ENCODE results near the gene MGME1. TPM values are rescaled to one million over a fixed set of nuclear protein-coding genes. Genes with fewer than 3 reads are reported as not detected.

Gene MGME1
- total and polyA plus RNA-seq, 9 of the 15 experiments (the other 6 are each of a cell fraction or from before 2014, with no cell fraction given): 13.4 to 45.1 (median 30.6) TPM

DNA sequence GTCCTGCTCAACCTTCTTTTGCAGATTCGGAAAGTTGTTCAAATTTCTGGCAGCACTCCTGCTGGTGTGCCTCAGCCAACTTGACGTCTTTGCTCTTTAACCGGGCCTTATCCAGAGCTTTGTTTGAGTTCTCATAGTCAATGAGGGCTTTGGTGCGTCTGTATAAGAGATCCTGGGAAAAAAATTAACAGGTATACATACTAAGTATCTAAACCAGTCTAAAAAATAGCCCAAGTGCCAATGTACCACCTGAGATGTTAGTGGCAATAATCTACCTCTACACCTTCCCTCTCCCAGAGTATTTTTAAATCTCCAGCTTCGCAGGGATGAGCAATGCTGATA lies 21.4 kb upstream of the MGME1 start:
- Histone ChIP-seq H3K79me2 (ENCODE audit: control insufficient read depth, insufficient read depth, low read length) (peaks cover 13% of the 10 kb centered on the region; the same call in 2 of the 3 replicates), H3K9me1 (ENCODE audit: control insufficient read depth, insufficient read depth, low read length) (no peaks in the 10 kb centered on the region), H3K4me3 (no peak overlapping the region), H3K4me1 (replicated peaks in 1 of 2; ENCODE audit: control insufficient read depth in 2 of 2, insufficient read depth in 2 of 2, low read length in 2 of 2) (no peaks in the 10 kb centered on the region), H3K9ac (ENCODE audit: insufficient read depth in 1 of 2, low read depth in 2 of 2, low read length in 2 of 2) (no peak overlapping the region), H4K20me1 (replicated peaks; ENCODE audit: control insufficient read depth, insufficient read depth, low read length) (no peaks in the 10 kb centered on the region), H3K9me3 (replicated peaks; ENCODE audit: control insufficient read depth, insufficient read depth, low read depth, low read length) (no peaks in the 10 kb centered on the region), H3K27me3 (ENCODE audit: control insufficient read depth in 2 of 2, insufficient read depth in 2 of 2, low read length in 2 of 2) (no peaks in the 10 kb centered on the region), H3K36me3 (ENCODE audit: control insufficient read depth, insufficient read depth, low read length) (peaks cover 98% of the 10 kb centered on the region), H3K27ac (ENCODE audit: extremely low read depth, low read depth, low read length) (no peak overlapping the region), H3K4me2 (ENCODE audit: insufficient read depth, low read length) (no peak overlapping the region), H2AFZ (ENCODE audit: low read depth, low read length) (no peak overlapping the region)
- no TSS peak for BruUV-seq (replicated peaks)
- WGBS (ENCODE audit: insufficient coverage, low coverage, missing lambda C conversion rate): 97% methylated on average over 5 of the region's 5 CpGs
- intact Hi-C loops (cut with micrococcal nuclease): no loop called here
- DNase-seq (ENCODE audit: extremely low read depth in 1 of 4, low spot score in 3 of 4) (no peak), FAIRE-seq (no peak), ATAC-seq (no peak)
- TF ChIP-seq PHB (CRISPR knock-in tag; IDR thresholded peaks at IDR 0.05) (no peak), CREBBP (IDR thresholded peaks at IDR 0.05; ENCODE audit: low read depth, low read length) (no peak)
- ChIA-PET POLR2A (no interaction called here), CTCF (ENCODE audit: low intra/inter-chr PET ratio) (no interaction called here)
- in situ Hi-C loops (cut with MboI): no loop called here

DNA sequence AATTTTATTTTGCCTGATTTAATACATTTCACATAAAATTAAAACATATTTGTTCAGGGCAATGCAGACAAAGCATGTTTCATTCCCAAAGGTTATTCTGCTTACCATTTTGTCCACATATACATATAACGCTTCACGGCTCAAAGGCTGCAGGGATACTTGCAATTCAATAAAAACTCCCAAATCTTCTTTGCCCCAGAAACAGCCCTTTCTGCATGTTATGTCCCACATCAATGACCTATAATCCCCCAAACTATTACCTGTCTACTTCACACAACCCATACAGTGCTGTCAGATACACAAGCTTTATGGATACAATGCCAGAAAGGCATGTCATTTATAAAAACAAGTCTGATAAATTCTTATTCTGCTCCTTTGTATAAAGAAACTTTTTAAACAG lies 20.4 kb upstream of the MGME1 start:
- BruUV-seq (replicated peaks): no TSS peak

More for the DNA sequence above, 20.4 kb upstream of the MGME1 start:
- H3K9me1 ChIP-seq (ENCODE audit: control insufficient read depth, insufficient read depth, low read length): no peaks in the 10 kb centered on the region
- H3K27me3 ChIP-seq (ENCODE audit: control insufficient read depth in 2 of 2, insufficient read depth in 2 of 2, low read length in 2 of 2): no peaks in the 10 kb centered on the region
- ATAC-seq (no peak), FAIRE-seq (no peak), DNase-seq (ENCODE audit: extremely low read depth in 1 of 4, low spot score in 3 of 4) (no peak)
- H3K4me2 ChIP-seq (ENCODE audit: insufficient read depth, low read length): no peak overlapping the region
- intact Hi-C loops (cut with micrococcal nuclease): no loop called here
- ChIA-PET POLR2A (no interaction called here), CTCF (ENCODE audit: low intra/inter-chr PET ratio) (no interaction called here)
- no peak overlapping the region for H3K9ac ChIP-seq (ENCODE audit: insufficient read depth in 1 of 2, low read depth in 2 of 2, low read length in 2 of 2)
- H3K4me1 ChIP-seq (replicated peaks in 1 of 2; ENCODE audit: control insufficient read depth in 2 of 2, insufficient read depth in 2 of 2, low read length in 2 of 2): no peaks in the 10 kb centered on the region
- H3K9me3 ChIP-seq (replicated peaks; ENCODE audit: control insufficient read depth, insufficient read depth, low read depth, low read length): no peaks in the 10 kb centered on the region
- in situ Hi-C loops (cut with MboI): no loop called here
- TF ChIP-seq SIRT6 (IDR thresholded peaks at IDR 0.05; ENCODE audit: low read depth, low read length): no peak
- no peak for TF ChIP-seq SMARCC2 (IDR thresholded peaks at IDR 0.05; ENCODE audit: low read depth)
- no peak for TF ChIP-seq POU5F1 (IDR thresholded peaks at IDR 0.05; ENCODE audit: borderline replicate concordance, low read depth, low read length, partially characterized antibody)
- TF ChIP-seq, protein P1, sequence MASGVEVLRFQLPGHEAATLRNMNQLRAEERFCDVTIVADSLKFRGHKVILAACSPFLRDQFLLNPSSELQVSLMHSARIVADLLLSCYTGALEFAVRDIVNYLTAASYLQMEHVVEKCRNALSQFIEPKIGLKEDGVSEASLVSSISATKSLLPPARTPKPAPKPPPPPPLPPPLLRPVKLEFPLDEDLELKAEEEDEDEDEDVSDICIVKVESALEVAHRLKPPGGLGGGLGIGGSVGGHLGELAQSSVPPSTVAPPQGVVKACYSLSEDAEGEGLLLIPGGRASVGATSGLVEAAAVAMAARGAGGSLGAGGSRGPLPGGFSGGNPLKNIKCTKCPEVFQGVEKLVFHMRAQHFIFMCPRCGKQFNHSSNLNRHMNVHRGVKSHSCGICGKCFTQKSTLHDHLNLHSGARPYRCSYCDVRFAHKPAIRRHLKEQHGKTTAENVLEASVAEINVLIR (CRISPR knock-in tag; IDR thresholded peaks at IDR 0.05): no peak
- no peak for TF ChIP-seq NFATC3 (IDR thresholded peaks at IDR 0.05)
- TF ChIP-seq ZNF707 (CRISPR knock-in tag; conservative IDR thresholded peaks at IDR 0.05): no peak
- TF ChIP-seq ZNF639 (CRISPR knock-in tag; conservative IDR thresholded peaks at IDR 0.05 in 1 of 2, IDR thresholded peaks at IDR 0.05 in 1 of 2): no peak
- TF ChIP-seq RB1 (IDR thresholded peaks at IDR 0.05; ENCODE audit: low read depth): no peak
- no peak for TF ChIP-seq HNRNPL (IDR thresholded peaks at IDR 0.05; ENCODE audit: low read depth, low read length)
- no peak for TF ChIP-seq FOXA1 (IDR thresholded peaks at IDR 0.05; ENCODE audit: borderline replicate concordance)
- TF ChIP-seq, protein P2, sequence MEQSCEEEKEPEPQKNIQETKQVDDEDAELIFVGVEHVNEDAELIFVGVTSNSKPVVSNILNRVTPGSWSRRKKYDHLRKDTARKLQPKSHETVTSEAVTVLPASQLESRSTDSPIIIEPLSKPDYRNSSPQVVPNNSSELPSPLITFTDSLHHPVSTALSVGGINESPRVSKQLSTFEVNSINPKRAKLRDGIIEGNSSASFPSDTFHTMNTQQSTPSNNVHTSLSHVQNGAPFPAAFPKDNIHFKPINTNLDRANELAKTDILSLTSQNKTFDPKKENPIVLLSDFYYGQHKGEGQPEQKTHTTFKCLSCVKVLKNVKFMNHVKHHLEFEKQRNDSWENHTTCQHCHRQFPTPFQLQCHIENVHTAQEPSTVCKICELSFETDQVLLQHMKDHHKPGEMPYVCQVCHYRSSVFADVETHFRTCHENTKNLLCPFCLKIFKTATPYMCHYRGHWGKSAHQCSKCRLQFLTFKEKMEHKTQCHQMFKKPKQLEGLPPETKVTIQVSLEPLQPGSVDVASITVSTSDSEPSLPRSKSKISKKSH (CRISPR knock-in tag; IDR thresholded peaks at IDR 0.05): no peak
- no peak overlapping the region for H2AFZ ChIP-seq (ENCODE audit: low read depth, low read length)
- H4K20me1 ChIP-seq (replicated peaks; ENCODE audit: control insufficient read depth, insufficient read depth, low read length): no peaks in the 10 kb centered on the region
- peaks cover 23% of the 10 kb centered on the region; the same call in 2 of the 3 replicates for H3K79me2 ChIP-seq (ENCODE audit: control insufficient read depth, insufficient read depth, low read length)
- no peak overlapping the region for H3K4me3 ChIP-seq
- WGBS (ENCODE audit: insufficient coverage, low coverage, missing lambda C conversion rate): 90% methylated on average over 2 of the region's 2 CpGs
- H3K27ac ChIP-seq (ENCODE audit: extremely low read depth, low read depth, low read length): no peak overlapping the region
- H3K36me3 ChIP-seq (ENCODE audit: control insufficient read depth, insufficient read depth, low read length): peaks cover 98% of the 10 kb centered on the region
